SH-SY5Y (cell line): Measurements from ENCODE around the gene SPOCK3.

ENCODE experiments used
- GATA2 ChIP-seq: IDR thresholded peaks from 2 replicates; pipeline ENCODE4 v1.6.1; 2011; ENCODE audit warnings: mild to moderate bottlenecking, low read depth, low read length
- GATA3 ChIP-seq: IDR thresholded peaks from 2 replicates; pipeline ENCODE4 v1.6.1; 2011; ENCODE audit warnings: low read depth, mild to moderate bottlenecking, low read length, moderate library complexity

- TF ChIP-seq GATA2: no peak
- TF ChIP-seq GATA3: no peak
These were observed 277.8 kb downstream of the SPOCK3 start for GRCh38 chr4:166956484-166956883.
